Neural cell (in vitro differentiated cells): ENCODE data around the gene SLC7A6. TPM values are rescaled to one million over a fixed set of nuclear protein-coding genes. Genes with fewer than 3 reads are reported as not detected.

ENCODE experiments used
- H2AFZ ChIP-seq: fragments of 200-600, 300-800 bp; sonication (generic), shearing (Covaris generic); 2 replicates; pipeline ENCODE4 v1.6.0; 2014; ENCODE audit warnings: low read depth, mild to moderate bottlenecking, antibody characterized with exemption, low read length, moderate library complexity
- H3F3A ChIP-seq: fragments of 200-600 bp; shearing (Covaris generic); 2 replicates; pipeline ENCODE4 v1.6.1; 2016; ENCODE audit warnings: mild to moderate bottlenecking, moderate library complexity, mixed read lengths, antibody characterized with exemption, low read length; ENCODE audit not compliant: insufficient read depth, poor library complexity, severe bottlenecking
- H3K27ac ChIP-seq: fragments of 200-600, 300-800 bp; sonication (generic), shearing (Covaris generic); 2 replicates; pipeline ENCODE4 v1.5.1; 2014; ENCODE audit warnings: mild to moderate bottlenecking, low read length, moderate library complexity
- H3K27me3 ChIP-seq: fragments of 300-800, 200-600 bp; sonication (generic), shearing (Covaris generic); 2 replicates; pipeline ENCODE4 v1.6.0; 2014; ENCODE audit warnings: mild to moderate bottlenecking, low read depth, low read length, moderate library complexity; ENCODE audit not compliant: insufficient read depth
- H3K36me3 ChIP-seq: fragments of 300-800, 200-600 bp; sonication (generic), shearing (Covaris generic); 2 replicates; pipeline ENCODE4 v1.5.1; 2014; ENCODE audit warnings: mild to moderate bottlenecking, antibody characterized with exemption, low read length, moderate library complexity; ENCODE audit not compliant: insufficient read depth
- H3K4me2 ChIP-seq: fragments of 300-800, 200-600 bp; sonication (generic), shearing (Covaris generic); 2 replicates; pipeline ENCODE4 v1.6.0; 2014; ENCODE audit warnings: mild to moderate bottlenecking, low read length
- H3K4me3 ChIP-seq: fragments of 300-800, 200-600 bp; sonication (generic), shearing (Covaris generic); 2 replicates; pipeline ENCODE4 v1.5.1; 2014; ENCODE audit warnings: mild to moderate bottlenecking, low read length, moderate library complexity
- H3K79me2 ChIP-seq: fragments of 200-600 bp; shearing (Covaris generic); replicated peaks from 2 replicates; pipeline ENCODE4 v1.6.0; 2014; ENCODE audit warnings: mild to moderate bottlenecking, low read length, moderate library complexity; ENCODE audit not compliant: insufficient read depth
- H3K9ac ChIP-seq: fragments of 300-800, 200-600 bp; sonication (generic), shearing (Covaris generic); 2 replicates; pipeline ENCODE4 v1.6.1; 2016; ENCODE audit warnings: mild to moderate bottlenecking, low read length, mixed read lengths
- H3K9me2 ChIP-seq: fragments of 200-600 bp; shearing (Covaris generic); 2 replicates; pipeline ENCODE4 v1.6.1; 2016; ENCODE audit warnings: mild to moderate bottlenecking, low read length, mixed read lengths; ENCODE audit not compliant: insufficient read depth
- H3K9me3 ChIP-seq: fragments of 200-600, 300-800 bp; sonication (generic), shearing (Covaris generic); 2 replicates; pipeline ENCODE4 v1.6.1; 2016; ENCODE audit warnings: mild to moderate bottlenecking, mixed run types, low read length, moderate library complexity, mixed read lengths
- H4K20me1 ChIP-seq: fragments of 200-600 bp; shearing (Covaris generic); 2 replicates; pipeline ENCODE4 v1.6.1; 2016; ENCODE audit warnings: mild to moderate bottlenecking, mixed run types; ENCODE audit not compliant: insufficient read depth
- EP300 ChIP-seq: fragments of 450-650 bp; conservative IDR thresholded peaks from 2 replicates; pipeline ENCODE4 v1.6.1; 2014; ENCODE audit warnings: antibody characterized with exemption, mild to moderate bottlenecking, moderate library complexity; ENCODE audit not compliant: poor library complexity, severe bottlenecking
- MXI1 ChIP-seq: fragments of 450-650 bp; conservative IDR thresholded peaks from 2 replicates; pipeline ENCODE4 v1.6.1; 2014; ENCODE audit warnings: antibody characterized with exemption, mild to moderate bottlenecking; ENCODE audit not compliant: poor library complexity, severe bottlenecking
- POLR2AphosphoS5 ChIP-seq: IDR thresholded peaks from 2 replicates; pipeline ENCODE4 v1.6.1; 2012
- RAD21 ChIP-seq: fragments of 450-650 bp; conservative IDR thresholded peaks from 2 replicates; pipeline ENCODE4 v1.6.1; 2014; ENCODE audit warnings: antibody characterized with exemption, mild to moderate bottlenecking, moderate library complexity
- REST ChIP-seq: IDR thresholded peaks from 2 replicates; pipeline ENCODE4 v1.6.1; 2012; ENCODE audit warnings: borderline replicate concordance
- SMC3 ChIP-seq: fragments of 450-650 bp; conservative IDR thresholded peaks from 2 replicates; pipeline ENCODE4 v1.6.1; 2014; ENCODE audit warnings: antibody characterized with exemption, mild to moderate bottlenecking, moderate library complexity; ENCODE audit not compliant: poor library complexity
- TAF1 ChIP-seq: IDR thresholded peaks from 2 replicates; pipeline ENCODE4 v1.6.1; 2012; ENCODE audit warnings: low read depth
- polyA plus RNA-seq: library from polyadenylated mRNA; depleted of rRNA; stranded (reverse); fragments of >200 nt; gene quantifications from 2 replicates; pipeline ENCODE4 v1.2.3, GENCODE V29; 2014

The SLC7A6 gene
- polyA plus RNA-seq, 1 donor from 2014 or later, result 39.3 TPM

GRCh38 chr16:68267612-68268405, 3.5 kb downstream of the SLC7A6 start:
- Histone ChIP-seq H3K36me3 (no peaks in the 10 kb centered on the region), H3K9me2 (no peaks in the 10 kb centered on the region), H3K4me3 (no peak overlapping the region), H3K27ac (no peak overlapping the region), H2AFZ (no peak overlapping the region), H3K79me2 (no peaks in the 10 kb centered on the region), H3K27me3 (no peaks in the 10 kb centered on the region), H3K9ac (no peak overlapping the region), H3F3A (peaks cover 3% of the 10 kb centered on the region), H4K20me1 (no peaks in the 10 kb centered on the region), H3K9me3 (no peaks in the 10 kb centered on the region), H3K4me2 (no peak overlapping the region)
- no peak for TF ChIP-seq SMC3
- TF ChIP-seq TAF1, result no peak
- no peak for TF ChIP-seq EP300
- TF ChIP-seq RAD21, result no peak

GRCh38 chr16:68269793-68270192, 5.5 kb downstream of the SLC7A6 start:
- H3K79me2 ChIP-seq, result no peaks in the 10 kb centered on the region
- H3K36me3 ChIP-seq, result no peaks in the 10 kb centered on the region

GRCh38 chr16:68270353-68270752, 6.0 kb downstream of the SLC7A6 start:
- H3F3A ChIP-seq, result no peaks in the 10 kb centered on the region
- H2AFZ ChIP-seq, result no peak overlapping the region
- no peak overlapping the region for H3K27ac ChIP-seq
- no peaks in the 10 kb centered on the region for H3K79me2 ChIP-seq
- H3K9ac ChIP-seq, result no peak overlapping the region
- H3K36me3 ChIP-seq, result no peaks in the 10 kb centered on the region
- no peaks in the 10 kb centered on the region for H3K9me3 ChIP-seq
- no peaks in the 10 kb centered on the region for H3K9me2 ChIP-seq
- no peaks in the 10 kb centered on the region for H3K27me3 ChIP-seq
- H3K4me2 ChIP-seq, result no peak overlapping the region
- H3K4me3 ChIP-seq, result no peak overlapping the region
- no peaks in the 10 kb centered on the region for H4K20me1 ChIP-seq
- no peak for TF ChIP-seq TAF1
- no peak for TF ChIP-seq RAD21
- TF ChIP-seq MXI1, result no peak
- no peak for TF ChIP-seq REST
- no peak for TF ChIP-seq POLR2AphosphoS5

More at GRCh38 chr16:68269793-68270192, 5.5 kb downstream of the SLC7A6 start:
- H3K9me2 ChIP-seq, result no peaks in the 10 kb centered on the region
- no peak overlapping the region for H3K4me2 ChIP-seq
- no peaks in the 10 kb centered on the region for H3K9me3 ChIP-seq
- H4K20me1 ChIP-seq, result no peaks in the 10 kb centered on the region
- H3F3A ChIP-seq, result no peaks in the 10 kb centered on the region
- no peak overlapping the region for H3K9ac ChIP-seq
- no peak for TF ChIP-seq POLR2AphosphoS5
- H3K4me3 ChIP-seq, result no peak overlapping the region
- H3K27me3 ChIP-seq, result no peaks in the 10 kb centered on the region
- H3K27ac ChIP-seq, result no peak overlapping the region
- no peak overlapping the region for H2AFZ ChIP-seq
